ENCODE measurements around the gene PTK7. TPM values are rescaled to one million over a fixed set of nuclear protein-coding genes. Genes with fewer than 3 reads are reported as not detected.

PTK7 gene
- total RNA-seq, 2 experiments from 2014 or later = 1.3 to 1.5 TPM

- no peaks in the 10 kb centered on the region for H3K27me3 Mint-ChIP-seq
- no peak overlapping the region for H3K27ac Mint-ChIP-seq
- H3K9me3 Mint-ChIP-seq = no peaks in the 10 kb centered on the region
- peaks cover 26% of the 10 kb centered on the region for H3K36me3 Mint-ChIP-seq
- intact Hi-C loops (cut with micrococcal nuclease) = no loop called here
- DNase-seq = no peak
- ChIA-PET POLR2A (no interaction called here), CTCF (no interaction called here)
- no peak overlapping the region for H3K4me3 Mint-ChIP-seq
- peaks cover 9% of the 10 kb centered on the region for H3K4me1 Mint-ChIP-seq (ENCODE audit: low read depth)
Measured at GRCh38 chr6:43192911-43193310, 116.8 kb downstream of the PTK7 start.

- no peak overlapping the region for H3K27ac Mint-ChIP-seq
- H3K27me3 Mint-ChIP-seq = no peaks in the 10 kb centered on the region
- ChIA-PET CTCF (no interaction called here), POLR2A (no interaction called here)
- intact Hi-C loops (cut with micrococcal nuclease) = no loop called here
- H3K36me3 Mint-ChIP-seq = peaks cover 21% of the 10 kb centered on the region
- no peaks in the 10 kb centered on the region for H3K9me3 Mint-ChIP-seq
- no peak for DNase-seq
- no peak overlapping the region for H3K4me3 Mint-ChIP-seq
- peaks cover 9% of the 10 kb centered on the region for H3K4me1 Mint-ChIP-seq (ENCODE audit: low read depth)
Measured at GRCh38 chr6:43193929-43194328, 117.8 kb downstream of the PTK7 start.

DNA sequence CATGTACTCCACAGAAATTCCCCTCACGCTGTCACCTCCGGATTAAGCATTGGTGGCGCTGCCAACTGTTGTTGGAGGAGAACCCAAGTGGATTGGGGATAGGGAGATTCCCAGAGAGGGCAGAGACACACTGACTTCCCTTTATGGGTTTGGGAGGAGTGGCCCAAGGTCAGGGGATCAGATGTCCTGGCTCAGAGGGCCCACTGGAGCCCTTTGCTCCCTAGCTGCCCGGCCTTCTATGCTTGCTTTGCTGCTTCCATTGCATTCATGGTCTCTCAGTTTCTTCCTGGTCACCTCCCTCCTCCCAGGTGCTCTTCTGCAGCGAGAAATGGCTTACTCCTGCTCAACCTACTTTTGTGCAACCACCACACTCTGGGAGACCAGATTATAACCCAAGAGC lies 120.2 kb downstream of the PTK7 start:
- H3K4me1 Mint-ChIP-seq (ENCODE audit: low read depth) = peaks cover 2% of the 10 kb centered on the region
- peaks cover 29% of the 10 kb centered on the region for H3K36me3 Mint-ChIP-seq
- no peaks in the 10 kb centered on the region for H3K9me3 Mint-ChIP-seq
- ChIA-PET CTCF (no interaction called here), POLR2A (no interaction called here)
- no peak overlapping the region for H3K27ac Mint-ChIP-seq
- intact Hi-C loops (cut with micrococcal nuclease) = no loop called here
- no peak for DNase-seq
- no peaks in the 10 kb centered on the region for H3K27me3 Mint-ChIP-seq
- no peak overlapping the region for H3K4me3 Mint-ChIP-seq

DNA sequence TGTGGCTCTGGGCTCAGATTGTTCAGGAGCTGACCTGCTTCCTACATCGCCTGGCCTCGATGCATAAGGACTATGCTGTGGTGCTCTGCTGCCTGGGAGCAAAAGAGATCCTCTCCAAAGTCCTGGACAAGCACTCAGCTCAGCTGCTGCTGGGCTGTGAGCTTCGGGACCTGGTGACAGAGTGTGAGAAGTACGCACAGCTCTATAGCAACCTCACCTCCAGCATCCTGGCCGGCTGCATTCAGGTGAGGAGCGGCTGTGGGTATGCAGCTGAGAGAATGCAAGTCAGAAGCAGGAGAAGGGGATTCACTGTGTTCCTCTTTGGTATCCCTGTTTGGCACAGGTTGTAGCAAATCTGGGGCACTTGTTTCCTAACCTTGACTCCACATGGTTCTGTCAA lies 123.8 kb downstream of the PTK7 start:
- H3K4me3 Mint-ChIP-seq = no peak overlapping the region
- H3K4me1 Mint-ChIP-seq (ENCODE audit: low read depth) = no peaks in the 10 kb centered on the region
- intact Hi-C loops (cut with micrococcal nuclease) = no loop called here
- DNase-seq = no peak
- no peaks in the 10 kb centered on the region for H3K9me3 Mint-ChIP-seq
- H3K27me3 Mint-ChIP-seq = no peaks in the 10 kb centered on the region
- ChIA-PET POLR2A (no interaction called here), CTCF (interaction anchor here (0.6 kb wide), 1 partner anchor 288 kb away, joined by 3 read pairs; no protein-coding TSS in a partner anchor)
- no peak overlapping the region for H3K27ac Mint-ChIP-seq
- peaks cover 19% of the 10 kb centered on the region for H3K36me3 Mint-ChIP-seq

GRCh38 chr6:43200541-43200940 lies 124.4 kb downstream of the PTK7 start:
- DNase-seq = no peak
- Mint-ChIP-seq H3K27ac (no peak overlapping the region), H3K4me1 (ENCODE audit: low read depth) (no peaks in the 10 kb centered on the region), H3K36me3 (peaks cover 21% of the 10 kb centered on the region), H3K9me3 (no peaks in the 10 kb centered on the region), H3K4me3 (no peak overlapping the region), H3K27me3 (no peaks in the 10 kb centered on the region)
- ChIA-PET POLR2A (no interaction called here), CTCF (no interaction called here)
- intact Hi-C loops (cut with micrococcal nuclease) = no loop called here

- H3K27me3 Mint-ChIP-seq = no peaks in the 10 kb centered on the region
- intact Hi-C loops (cut with micrococcal nuclease) = no loop called here
- ChIA-PET CTCF (interaction anchor here (1.5 kb wide), 1 partner anchor 303 kb away, joined by 3 read pairs; no protein-coding TSS in a partner anchor), POLR2A (no interaction called here)
- no peak overlapping the region for H3K27ac Mint-ChIP-seq
- DNase-seq = no peak
- H3K4me3 Mint-ChIP-seq = no peak overlapping the region
- no peaks in the 10 kb centered on the region for H3K9me3 Mint-ChIP-seq
- peaks cover 21% of the 10 kb centered on the region for H3K36me3 Mint-ChIP-seq
- H3K4me1 Mint-ChIP-seq (ENCODE audit: low read depth) = no peaks in the 10 kb centered on the region
Measured at GRCh38 chr6:43202451-43202850, 126.3 kb downstream of the PTK7 start.

DNA sequence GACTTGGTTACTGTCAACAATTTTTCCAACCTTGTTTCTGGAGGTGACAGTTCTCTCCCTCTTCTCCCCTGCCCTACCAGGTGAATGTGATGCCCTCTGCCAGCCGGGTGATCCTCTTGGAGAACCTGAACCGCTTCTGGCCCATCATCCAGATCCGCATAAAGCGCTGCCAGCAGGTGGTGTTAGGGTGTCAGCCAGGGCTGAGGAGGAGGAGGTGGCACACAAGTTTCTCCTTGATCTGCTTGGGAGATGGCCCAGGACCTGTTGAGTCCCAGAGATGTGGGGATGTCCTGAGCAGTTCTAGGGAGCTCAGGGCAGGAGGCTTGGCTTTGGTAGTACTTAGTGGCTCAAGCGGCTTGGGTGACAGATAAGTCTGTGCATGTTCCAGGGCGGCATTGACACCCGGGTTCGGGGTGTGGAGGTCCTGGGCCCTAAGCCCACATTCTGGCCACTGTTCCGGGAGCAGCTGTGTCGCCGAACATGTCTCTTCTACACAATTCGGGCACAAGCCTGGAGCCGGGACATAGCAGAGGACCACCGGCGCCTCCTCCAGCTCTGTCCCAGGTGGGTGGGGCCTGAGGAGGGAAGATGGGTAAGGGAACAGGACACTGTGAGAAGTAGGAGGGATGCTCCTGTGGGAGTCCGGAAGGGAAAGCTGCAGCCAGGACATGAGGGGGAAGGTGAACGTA lies 127.1 kb downstream of the PTK7 start:
- intact Hi-C loops (cut with micrococcal nuclease) = no loop called here
- Mint-ChIP-seq H3K9me3 (no peaks in the 10 kb centered on the region), H3K4me1 (ENCODE audit: low read depth) (no peaks in the 10 kb centered on the region), H3K27ac (no peak overlapping the region), H3K27me3 (no peaks in the 10 kb centered on the region), H3K4me3 (no peak overlapping the region), H3K36me3 (peaks cover 21% of the 10 kb centered on the region)
- ChIA-PET POLR2A (interaction anchor here (0.7 kb wide), 1 partner anchor 289 kb away, joined by 3 read pairs; no protein-coding TSS in a partner anchor), CTCF (no interaction called here)
- no peak for DNase-seq

- DNase-seq = no peak
- H3K4me1 Mint-ChIP-seq (ENCODE audit: low read depth) = no peaks in the 10 kb centered on the region
- no peak overlapping the region for H3K4me3 Mint-ChIP-seq
- no peaks in the 10 kb centered on the region for H3K27me3 Mint-ChIP-seq
- H3K27ac Mint-ChIP-seq = no peak overlapping the region
- ChIA-PET CTCF (no interaction called here), POLR2A (interaction anchor here (0.7 kb wide), 1 partner anchor 290 kb away, joined by 3 read pairs; no protein-coding TSS in a partner anchor)
- H3K36me3 Mint-ChIP-seq = peaks cover 21% of the 10 kb centered on the region
- intact Hi-C loops (cut with micrococcal nuclease) = no loop called here
- H3K9me3 Mint-ChIP-seq = no peaks in the 10 kb centered on the region
Measured at GRCh38 chr6:43203718-43204095, 127.6 kb downstream of the PTK7 start.

DNA sequence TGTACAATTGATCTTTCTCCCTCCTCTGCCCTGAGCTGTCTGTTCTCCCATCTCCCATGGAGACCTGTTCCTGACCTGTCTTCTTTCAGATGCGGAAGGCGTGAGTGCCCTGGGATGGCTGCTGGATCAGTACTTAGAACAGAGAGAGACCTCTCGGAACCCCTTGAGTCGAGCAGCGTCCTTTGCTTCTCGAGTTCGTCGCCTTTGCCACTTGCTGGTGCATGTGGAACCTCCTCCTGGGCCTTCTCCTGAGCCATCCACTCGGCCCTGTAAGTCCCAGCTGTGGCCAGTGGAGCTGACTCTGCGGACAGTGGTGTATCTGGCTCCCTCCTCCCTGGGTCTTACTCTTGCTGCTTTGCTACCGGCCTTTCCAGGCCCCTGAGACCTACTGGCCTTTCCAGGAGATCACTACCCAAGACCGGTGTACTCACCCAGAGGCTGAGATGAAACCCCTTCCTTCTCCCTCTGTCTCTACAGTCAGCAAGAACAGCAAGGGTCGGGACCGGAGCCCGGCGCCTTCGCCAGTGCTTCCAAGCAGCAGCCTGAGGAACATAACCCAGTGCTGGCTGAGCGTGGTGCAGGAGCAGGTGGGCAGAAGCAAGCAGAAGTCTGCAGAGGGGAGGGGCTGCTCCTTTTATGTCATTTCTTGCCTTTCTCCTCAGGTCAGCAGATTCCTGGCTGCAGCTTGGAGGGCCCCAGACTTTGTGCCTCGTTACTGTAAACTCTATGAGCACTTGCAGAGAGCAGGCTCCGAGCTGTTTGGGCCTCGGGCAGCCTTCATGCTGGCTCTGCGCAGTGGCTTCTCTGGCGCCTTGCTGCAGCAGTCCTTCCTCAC lies 128.4 kb downstream of the PTK7 start:
- no peak overlapping the region for H3K27ac Mint-ChIP-seq

DNA sequence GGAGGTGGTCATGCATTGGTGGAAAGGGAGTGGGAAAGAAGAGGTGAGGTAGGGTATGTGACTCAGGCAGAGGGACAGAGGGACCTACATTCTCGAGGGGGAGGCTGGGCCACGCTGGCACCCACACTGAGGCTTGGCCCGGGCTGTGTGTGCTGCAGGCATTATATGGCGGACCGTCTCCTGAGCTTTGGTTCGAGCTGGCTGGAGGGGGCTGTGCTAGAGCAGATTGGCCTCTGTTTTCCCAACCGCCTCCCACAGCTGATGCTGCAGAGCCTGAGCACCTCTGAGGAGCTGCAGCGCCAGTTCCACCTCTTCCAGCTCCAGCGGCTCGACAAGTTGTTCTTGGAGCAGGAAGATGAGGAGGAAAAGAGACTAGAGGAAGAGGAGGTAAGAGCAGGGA lies 129.7 kb downstream of the PTK7 start:
- DNase-seq = no peak
- H3K27me3 Mint-ChIP-seq = no peaks in the 10 kb centered on the region
- H3K9me3 Mint-ChIP-seq = no peaks in the 10 kb centered on the region
- H3K4me3 Mint-ChIP-seq = no peak overlapping the region
- POLR2A ChIA-PET = interaction anchor here (0.6 kb wide), 1 partner anchor 268 kb away, joined by 3 read pairs; no protein-coding TSS in a partner anchor
- intact Hi-C loops (cut with micrococcal nuclease) = no loop called here
- H3K4me1 Mint-ChIP-seq (ENCODE audit: low read depth) = no peaks in the 10 kb centered on the region
- no peak overlapping the region for H3K27ac Mint-ChIP-seq
- CTCF ChIA-PET = no interaction called here
- peaks cover 16% of the 10 kb centered on the region for H3K36me3 Mint-ChIP-seq

More for the DNA sequence above, 128.4 kb downstream of the PTK7 start:
- ChIA-PET CTCF (no interaction called here), POLR2A (no interaction called here)
- no peak overlapping the region for H3K4me3 Mint-ChIP-seq
- H3K4me1 Mint-ChIP-seq (ENCODE audit: low read depth) = no peaks in the 10 kb centered on the region
- no peaks in the 10 kb centered on the region for H3K9me3 Mint-ChIP-seq
- intact Hi-C loops (cut with micrococcal nuclease) = no loop called here
- DNase-seq = no peak
- peaks cover 21% of the 10 kb centered on the region for H3K36me3 Mint-ChIP-seq
- H3K27me3 Mint-ChIP-seq = no peaks in the 10 kb centered on the region

GRCh38 chr6:43207286-43207685 lies 131.2 kb downstream of the PTK7 start:
- H3K36me3 Mint-ChIP-seq = peaks cover 13% of the 10 kb centered on the region

More at GRCh38 chr6:43207286-43207685, 131.2 kb downstream of the PTK7 start:
- no peak for DNase-seq
- intact Hi-C loops (cut with micrococcal nuclease) = no loop called here
- Mint-ChIP-seq H3K27me3 (no peaks in the 10 kb centered on the region), H3K4me3 (no peak overlapping the region), H3K27ac (no peak overlapping the region), H3K9me3 (no peaks in the 10 kb centered on the region), H3K4me1 (ENCODE audit: low read depth) (no peaks in the 10 kb centered on the region)
- POLR2A ChIA-PET = no interaction called here
- CTCF ChIA-PET = no interaction called here
